Activated CD4-positive, alpha-beta T cell treated with anti-CD3 and anti-CD28 coated beads, Interleukin-2, amount 10 ng/mL, durations not matched to agents 7 days and 5 days (primary cell): ENCODE measurements around the gene NRARP. TPM values are rescaled to one million over a fixed set of nuclear protein-coding genes. Genes with fewer than 3 reads are reported as not detected.

ENCODE experiments used
- CTCF ChIA-PET: fragments of 350-600 bp; sonication (Branson Sonifier 250); formaldehyde crosslinking; loops from one replicate; lab custom pipeline; 2021; ENCODE audit warnings: antibody characterized with exemption; lab: Charles Lee
- POLR2A ChIA-PET: fragments of 350-600 bp; sonication (Branson Sonifier 250); formaldehyde crosslinking; loops from one replicate; lab custom pipeline; 2021; ENCODE audit warnings: antibody characterized with exemption; lab: Charles Lee
- DNase-seq: peaks from one replicate; pipeline ENCODE4 v3.0.0-alpha.2; 2020
- H3K27ac Mint-ChIP-seq: one replicate; pipeline ENCODE4 v1.8.0; 2021; ENCODE audit warnings: mild to moderate bottlenecking, moderate library complexity, mixed read lengths
- H3K27me3 Mint-ChIP-seq: one replicate; pipeline ENCODE4 v1.8.0; 2021; ENCODE audit warnings: mixed read lengths
- H3K36me3 Mint-ChIP-seq: one replicate; pipeline ENCODE4 v1.8.0; 2021; ENCODE audit warnings: low read depth, mixed read lengths
- H3K4me1 Mint-ChIP-seq: one replicate; pipeline ENCODE4 v1.8.0; 2021; ENCODE audit warnings: mixed read lengths
- H3K4me3 Mint-ChIP-seq: one replicate; pipeline ENCODE4 v1.8.0; 2021; ENCODE audit warnings: mild to moderate bottlenecking, moderate library complexity, mixed read lengths
- H3K9me3 Mint-ChIP-seq: one replicate; pipeline ENCODE4 v1.8.0; 2021; ENCODE audit warnings: mixed read lengths
- total RNA-seq, 2 experiments: library from RNA; stranded (reverse); gene quantifications; one replicate each; pipeline ENCODE4 v1.2.3, GENCODE V29; 2021

Gene NRARP
- total RNA-seq, 2 experiments from 2014 or later: 0.32 to 0.44 TPM

DNA sequence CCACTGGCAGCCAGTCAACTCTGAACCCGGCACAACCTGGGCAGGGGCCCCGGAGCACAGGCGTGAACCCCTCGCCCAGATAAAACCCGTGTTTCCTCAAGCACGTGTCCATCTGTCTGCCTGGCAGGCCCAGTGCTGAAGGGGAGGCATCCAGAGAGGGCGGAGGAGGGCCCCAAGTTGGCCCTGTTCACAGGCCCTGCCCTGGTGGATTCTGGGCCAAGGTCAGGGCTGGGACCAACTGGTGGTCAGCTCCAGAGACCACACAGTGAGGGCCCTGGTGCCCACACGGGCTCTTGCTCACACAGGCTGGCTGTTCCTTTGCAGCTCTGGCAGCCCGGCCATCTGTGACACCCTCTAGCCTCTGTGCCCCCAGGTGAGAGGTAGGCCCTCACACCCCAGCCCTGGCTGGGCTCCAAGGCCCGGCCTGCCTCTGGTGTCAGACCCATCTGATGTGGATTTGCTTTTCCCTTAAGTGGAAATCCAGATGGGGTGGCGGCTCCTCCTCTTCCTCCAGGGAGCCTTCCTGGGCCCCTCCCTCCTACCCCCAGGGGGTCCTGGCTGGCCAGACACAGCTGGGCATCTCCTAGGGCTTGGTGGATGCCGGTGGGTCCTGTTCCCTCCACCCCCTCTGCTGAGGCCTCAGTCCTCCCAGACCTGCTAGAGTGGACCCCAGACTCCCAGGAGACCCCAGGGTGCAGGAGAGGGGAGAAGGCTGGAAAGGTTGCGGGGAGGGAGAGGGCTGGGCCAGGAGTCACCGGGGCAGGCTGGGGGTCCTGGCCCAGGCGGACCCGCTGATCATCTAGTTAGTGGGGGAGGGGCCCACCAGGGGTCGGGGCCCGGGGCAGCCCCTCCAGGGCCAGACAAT lies 51.5 kb downstream of the NRARP start:
- Mint-ChIP-seq H3K9me3 (no peaks in the 10 kb centered on the region), H3K4me1 (peaks cover 6% of the 10 kb centered on the region), H3K27me3 (no peaks in the 10 kb centered on the region), H3K36me3 (peaks cover under 1% of the 10 kb centered on the region), H3K27ac (no peak overlapping the region), H3K4me3 (no peak overlapping the region)
- DNase-seq: no peak
- CTCF ChIA-PET: interaction anchor here (1.1 kb wide), 1 partner anchor 14 kb away, joined by 4 read pairs; no protein-coding TSS in a partner anchor
- POLR2A ChIA-PET: no interaction called here

Other genes starting within 250 kb of the NRARP start
- not detected for gene ENTPD2, start 248.2 kb downstream of the NRARP start, total RNA-seq
- 10 to 100 TPM; 33.8 to 40.6 TPM for gene SAPCD2, start 231.7 kb downstream of the NRARP start, total RNA-seq
- gene UAP1L1, start 224.8 kb downstream of the NRARP start, total RNA-seq: 10 to 100 TPM; 19.1 to 21.9 TPM
- 10 to 100 TPM; 43.0 to 55.0 TPM for gene MAN1B1, start 215.3 kb downstream of the NRARP start, total RNA-seq
- gene DPP7, start 187.5 kb downstream of the NRARP start, total RNA-seq: 100 to 1,000 TPM; 206 to 259 TPM
- gene GRIN1, start 163.1 kb downstream of the NRARP start, total RNA-seq: under 1 TPM in 1 of 2 experiments, not detected in 1; 0.05 TPM
- not detected for gene LRRC26, start 132.2 kb downstream of the NRARP start, total RNA-seq
- gene TMEM210, start 130.2 kb downstream of the NRARP start, total RNA-seq: not detected
- 10 to 100 TPM; 61.3 to 76.1 TPM for gene ANAPC2, start 113.7 kb downstream of the NRARP start, total RNA-seq
- gene SSNA1, start 113.6 kb downstream of the NRARP start, total RNA-seq: 10 to 100 TPM; 74.8 to 81.3 TPM
- 1 to 10 TPM; 8.9 TPM for gene TPRN, start 101.5 kb downstream of the NRARP start, total RNA-seq
- gene TMEM203, start 96.6 kb downstream of the NRARP start, total RNA-seq: 10 to 100 TPM; 28.5 to 34.0 TPM
- gene NDOR1, start 96.6 kb downstream of the NRARP start, total RNA-seq: 10 to 100 TPM; 38.4 to 44.2 TPM
- gene RNF208, start 80.0 kb downstream of the NRARP start, total RNA-seq: 1 to 10 TPM; 2.1 to 2.7 TPM
- gene CYSRT1, start 77.1 kb downstream of the NRARP start, total RNA-seq: under 1 TPM; 0.35 to 0.72 TPM
- under 1 TPM in 1 of 2 experiments, not detected in 1; 0.10 TPM for gene RNF224, start 74.8 kb downstream of the NRARP start, total RNA-seq
- gene SLC34A3, start 71.4 kb downstream of the NRARP start, total RNA-seq: not detected
- 100 to 1,000 TPM; 355 to 382 TPM for gene TUBB4B, start 61.0 kb downstream of the NRARP start, total RNA-seq
- not detected for gene STPG3, start 51.0 kb downstream of the NRARP start, total RNA-seq
- 10 to 100 TPM; 54.1 to 66.6 TPM for gene NELFB, start 46.9 kb downstream of the NRARP start, total RNA-seq
- gene TOR4A, start 24.5 kb downstream of the NRARP start, total RNA-seq: 1 to 10 TPM; 6.0 to 7.1 TPM
- 10 to 100 TPM; 10.3 to 13.2 TPM for gene EXD3, start 120.9 kb upstream of the NRARP start, total RNA-seq
- gene NOXA1, start 121.1 kb upstream of the NRARP start, total RNA-seq: 1 to 10 TPM in 1 of 2 experiments, under 1 TPM in 1; 0.46 to 1.1 TPM
- gene ENTPD8, start 139.1 kb upstream of the NRARP start, total RNA-seq: not detected
- gene NSMF, start 157.1 kb upstream of the NRARP start, total RNA-seq: 10 to 100 TPM; 57.6 to 60.3 TPM
- gene PNPLA7, start 248.1 kb upstream of the NRARP start, total RNA-seq: 1 to 10 TPM; 3.8 to 4.4 TPM
- 10 to 100 TPM; 30.2 to 37.1 TPM for gene MRPL41, start 249.6 kb upstream of the NRARP start, total RNA-seq